Measurements from ENCODE around the gene BLACAT1. TPM values are rescaled to one million over a fixed set of nuclear protein-coding genes. Genes with fewer than 3 reads are reported as not detected.
A peak's percentile ranks its signal among the peaks of the same experiment; 100 is the strongest.

Gene BLACAT1
- total and polyA plus RNA-seq, 2 of the 13 experiments (the other 11 are each of a cell fraction or from before 2014, with no cell fraction given), result 1.2 to 2.8 TPM

- TF ChIP-seq ZNF143 (CRISPR knock-in tag; IDR thresholded peaks at IDR 0.05) (no peak), ZNF816 (CRISPR knock-in tag; IDR thresholded peaks at IDR 0.05; ENCODE audit: borderline replicate concordance) (no peak), ZNF275 (CRISPR knock-in tag; IDR thresholded peaks at IDR 0.05; ENCODE audit: borderline replicate concordance) (no peak), ZNF292 (CRISPR knock-in tag; IDR thresholded peaks at IDR 0.05; ENCODE audit: borderline replicate concordance, low read depth) (peak; percentile 85; the same call in 1 of the 2 replicates), RELA (CRISPR knock-in tag; IDR thresholded peaks at IDR 0.05) (no peak), TFAP4 (IDR thresholded peaks at IDR 0.05; ENCODE audit: borderline replicate concordance, low read depth) (peak; percentile 99), ZBTB37 (CRISPR knock-in tag; IDR thresholded peaks at IDR 0.05) (no peak), MLXIP (CRISPR knock-in tag; IDR thresholded peaks at IDR 0.05; ENCODE audit: borderline replicate concordance) (no peak), ZNF672 (CRISPR knock-in tag; IDR thresholded peaks at IDR 0.05) (no peak), RXRA (CRISPR knock-in tag; IDR thresholded peaks at IDR 0.05) (peak; percentile 93), BRD4 (CRISPR knock-in tag; IDR thresholded peaks at IDR 0.05) (no peak), BCL3 (CRISPR knock-in tag; IDR thresholded peaks at IDR 0.05) (no peak), RORA (CRISPR knock-in tag; IDR thresholded peaks at IDR 0.05) (no peak), ZFP1 (CRISPR knock-in tag; IDR thresholded peaks at IDR 0.05) (no peak), ARNTL (CRISPR knock-in tag; IDR thresholded peaks at IDR 0.05) (peak; percentile 80), LCORL (IDR thresholded peaks at IDR 0.05) (no peak), LCORL (CRISPR knock-in tag; IDR thresholded peaks at IDR 0.05) (peak; percentile 86; the same call in 1 of the 2 replicates), ZNF776 (CRISPR knock-in tag; IDR thresholded peaks at IDR 0.05) (no peak), KLF11 (CRISPR knock-in tag; IDR thresholded peaks at IDR 0.05) (no peak), ONECUT2 (CRISPR knock-in tag; IDR thresholded peaks at IDR 0.05) (no peak), NKX3-1 (CRISPR knock-in tag; IDR thresholded peaks at IDR 0.05) (no peak), KAT7 (CRISPR knock-in tag; IDR thresholded peaks at IDR 0.05; ENCODE audit: borderline replicate concordance) (0 out of 2 replicates have a peak, but pooled peaks have one; percentile 35), ZBTB46 (CRISPR knock-in tag; IDR thresholded peaks at IDR 0.05; ENCODE audit: borderline replicate concordance) (no peak)
Measured at GRCh38 chr1:205492201-205492667, 36.4 kb upstream of the BLACAT1 start (continued).

Measured in HepG2 (cell line).